DND-41 (cell line): ENCODE results near the gene SCLY.

Experiments used
- ATAC-seq: fragments of 200-7000 bp; cut with Tn5 transposase; 3 replicates; pipeline ENCODE4 v1.9.1; 2021; ENCODE audit warnings: low read depth; ENCODE audit not compliant: insufficient read depth
- DNase-seq: peaks from one replicate; pipeline ENCODE4 v3.0.0-alpha.2; 2020
- H2AFZ ChIP-seq: 2 replicates; pipeline ENCODE4 v1.6.0; 2012; ENCODE audit warnings: low read depth, low read length
- H3K27ac ChIP-seq: 2 replicates; pipeline ENCODE4 v1.5.1; 2012; ENCODE audit warnings: low read length, inconsistent platforms
- H3K27me3 ChIP-seq: fragments of 200-600 bp; sonication (generic); 2 replicates; pipeline ENCODE4 v1.6.0; 2012; ENCODE audit warnings: low read length, mild to moderate bottlenecking, inconsistent platforms; ENCODE audit not compliant: insufficient read depth, poor library complexity
- H3K36me3 ChIP-seq: 2 replicates; pipeline ENCODE4 v1.5.1; 2012; ENCODE audit warnings: low read length, inconsistent platforms; ENCODE audit not compliant: insufficient read depth
- H3K4me1 ChIP-seq: 2 replicates; pipeline ENCODE4 v1.5.1; 2012; ENCODE audit warnings: mild to moderate bottlenecking, low read length; ENCODE audit not compliant: insufficient read depth
- H3K4me2 ChIP-seq: 2 replicates; pipeline ENCODE4 v1.6.0; 2012; ENCODE audit warnings: mild to moderate bottlenecking, moderate library complexity, low read length, inconsistent platforms; ENCODE audit not compliant: insufficient read depth
- H3K4me3 ChIP-seq, 2 experiments: fragments of 200-600 bp in 1 of 2; shearing (Covaris generic) in 1 of 2; 2 replicates each; pipeline ENCODE4 v1.5.1; 2012 to 2016; ENCODE audit warnings: inconsistent platforms in 2 of 2, low read length in 2 of 2, mild to moderate bottlenecking in 2 of 2, low read depth in 1 of 2, moderate library complexity in 1 of 2
- H3K79me2 ChIP-seq: 2 replicates; pipeline ENCODE4 v1.6.0; 2012; ENCODE audit warnings: low read length, inconsistent platforms; ENCODE audit not compliant: insufficient read depth
- H3K9ac ChIP-seq: 2 replicates; pipeline ENCODE4 v1.6.0; 2012; ENCODE audit warnings: low read depth, mild to moderate bottlenecking, inconsistent platforms, low read length, moderate library complexity
- H3K9me3 ChIP-seq: 2 replicates; pipeline ENCODE4 v1.5.1; 2012; ENCODE audit warnings: low read length, moderate library complexity, mild to moderate bottlenecking, inconsistent platforms; ENCODE audit not compliant: insufficient read depth, severe bottlenecking
- H4K20me1 ChIP-seq: 2 replicates; pipeline ENCODE4 v1.6.0; 2012; ENCODE audit warnings: low read length; ENCODE audit not compliant: insufficient read depth
- CTCF ChIP-seq: IDR thresholded peaks from 2 replicates; pipeline ENCODE4 v1.5.1; 2012; ENCODE audit warnings: borderline replicate concordance, low read length, moderate library complexity, mild to moderate bottlenecking; ENCODE audit not compliant: poor library complexity, severe bottlenecking; ENCODE audit errors: extremely low read depth
- EZH2 ChIP-seq: IDR thresholded peaks from 3 replicates; pipeline ENCODE4 v1.6.1; 2012; ENCODE audit warnings: borderline replicate concordance, low read depth, mild to moderate bottlenecking, moderate library complexity, low read length, inconsistent platforms; ENCODE audit not compliant: severe bottlenecking

SCLY gene

GRCh38 chr2:238025741-238026360 is 35.0 kb upstream of the SCLY start:
- no peak overlapping the region for H3K4me2 ChIP-seq
- DNase-seq (no peak), ATAC-seq (no peak)
- H3K79me2 ChIP-seq = no peaks in the 10 kb centered on the region
- peaks cover 19% of the 10 kb centered on the region for H3K36me3 ChIP-seq
- no peaks in the 10 kb centered on the region for H4K20me1 ChIP-seq
- no peak overlapping the region for H2AFZ ChIP-seq
- no peak overlapping the region for H3K27ac ChIP-seq
- H3K27me3 ChIP-seq = no peaks in the 10 kb centered on the region
- no peak overlapping the region for H3K9ac ChIP-seq
- H3K9me3 ChIP-seq = no peaks in the 10 kb centered on the region
- TF ChIP-seq EZH2 = no peak
- TF ChIP-seq CTCF = no peak
- H3K4me1 ChIP-seq = no peaks in the 10 kb centered on the region
- no peak overlapping the region for H3K4me3 ChIP-seq

- Histone ChIP-seq H3K9ac (no peak overlapping the region), H3K79me2 (no peaks in the 10 kb centered on the region), H3K27me3 (no peaks in the 10 kb centered on the region), H3K27ac (no peak overlapping the region), H3K36me3 (peaks cover 25% of the 10 kb centered on the region), H3K4me2 (no peak overlapping the region), H4K20me1 (no peaks in the 10 kb centered on the region), H2AFZ (no peak overlapping the region), H3K9me3 (no peaks in the 10 kb centered on the region), H3K4me1 (no peaks in the 10 kb centered on the region), H3K4me3 (no peak overlapping the region)
- no peak for ATAC-seq
- DNase-seq = no peak
- TF ChIP-seq CTCF = no peak
- no peak for TF ChIP-seq EZH2
Observed at GRCh38 chr2:238027058-238027457, 33.7 kb upstream of the SCLY start.

GRCh38 chr2:238027591-238028415 is 33.0 kb upstream of the SCLY start:
- ATAC-seq = no peak
- Histone ChIP-seq H3K27me3 (no peaks in the 10 kb centered on the region), H3K27ac (no peak overlapping the region), H3K4me2 (no peak overlapping the region), H4K20me1 (no peaks in the 10 kb centered on the region), H3K79me2 (no peaks in the 10 kb centered on the region), H3K9ac (no peak overlapping the region), H3K4me1 (no peaks in the 10 kb centered on the region), H3K36me3 (peaks cover 25% of the 10 kb centered on the region), H3K4me3 (no peak overlapping the region), H3K9me3 (no peaks in the 10 kb centered on the region), H2AFZ (no peak overlapping the region)
- no peak for DNase-seq
- TF ChIP-seq CTCF (no peak), EZH2 (no peak)
